HEK293 (cell line): ENCODE results near the gene MAGEA9B.

Experiments
- CTCF ChIA-PET: fragments of 350-600 bp; formaldehyde crosslinking; extraction: SDS; loops from one replicate; lab custom pipeline; 2021; ENCODE audit warnings: antibody characterized with exemption; lab: Yijun Ruan, JAX
- POLR2A ChIA-PET: fragments of 300-600 bp; formaldehyde crosslinking; extraction: SDS; loops from one replicate; lab custom pipeline; 2020; ENCODE audit warnings: antibody characterized with exemption, inconsistent platforms; lab: Yijun Ruan, JAX
- H3K27ac ChIP-seq: fragments of 200-500 bp; sonication (Bioruptor generic); 2 replicates; pipeline ENCODE4 v1.5.1; 2014; ENCODE audit warnings: low read depth, low read length, control low read depth, inconsistent platforms; ENCODE audit errors: extremely low read depth
- H3K36me3 ChIP-seq, 2 experiments: fragments of 200-500 bp in 1 of 2; sonication (Bioruptor generic) in 1 of 2; 1 replicate in 1 of 2; 2 replicates in 1 of 2; pipeline ENCODE4 v1.5.1; 2014 to 2017; ENCODE audit warnings: inconsistent platforms in 2 of 2, low read length in 2 of 2; ENCODE audit not compliant: control insufficient read depth in 2 of 2, insufficient read depth in 1 of 2
- H3K4me1 ChIP-seq: fragments of 200-500 bp; sonication (Bioruptor generic); 2 replicates; pipeline ENCODE4 v1.5.1; 2014; ENCODE audit warnings: mild to moderate bottlenecking, low read length, inconsistent platforms; ENCODE audit not compliant: control insufficient read depth, insufficient read depth
- H3K4me3 ChIP-seq: 2 replicates; pipeline ENCODE4 v1.5.1; 2011; ENCODE audit warnings: low read depth, mild to moderate bottlenecking, control low read depth, low read length, moderate library complexity
- H3K9me3 ChIP-seq: fragments of 200-500 bp; sonication (Bioruptor generic); 2 replicates; pipeline ENCODE4 v1.5.1; 2014; ENCODE audit warnings: low read depth, low read length, inconsistent platforms; ENCODE audit not compliant: control insufficient read depth, insufficient read depth
- KLF1 ChIP-seq: fragments of 450-650 bp; formaldehyde crosslinking; IDR thresholded peaks from 2 replicates; pipeline ENCODE4 v1.5.1; 2016; ENCODE audit warnings: missing biosample characterization, missing genetic modification characterization
- KLF9 ChIP-seq: fragments of 450-650 bp; formaldehyde crosslinking; IDR thresholded peaks from 2 replicates; pipeline ENCODE4 v1.5.1; 2016; ENCODE audit warnings: missing biosample characterization, missing genetic modification characterization, low read depth
- OSR2 ChIP-seq: fragments of 450-650 bp; formaldehyde crosslinking; IDR thresholded peaks from 2 replicates; pipeline ENCODE4 v1.5.1; 2016; ENCODE audit warnings: missing biosample characterization, missing genetic modification characterization
- ZBTB10 ChIP-seq: fragments of 450-650 bp; formaldehyde crosslinking; IDR thresholded peaks from 2 replicates; pipeline ENCODE4 v1.5.1; 2016; ENCODE audit warnings: missing biosample characterization, missing genetic modification characterization
- ZFP3 ChIP-seq: fragments of 450-650 bp; formaldehyde crosslinking; IDR thresholded peaks from 2 replicates; pipeline ENCODE4 v1.5.1; 2016; ENCODE audit warnings: low read depth, missing biosample characterization, missing genetic modification characterization
- ZIC2 ChIP-seq: fragments of 450-650 bp; formaldehyde crosslinking; IDR thresholded peaks from 2 replicates; pipeline ENCODE4 v1.5.1; 2016; ENCODE audit warnings: missing biosample characterization, missing genetic modification characterization
- ZNF10 ChIP-seq: fragments of 450-650 bp; formaldehyde crosslinking; IDR thresholded peaks from 2 replicates; pipeline ENCODE4 v1.5.1; 2017; ENCODE audit warnings: missing biosample characterization, missing genetic modification characterization
- ZNF121 ChIP-seq: fragments of 450-650 bp; formaldehyde crosslinking; IDR thresholded peaks from 2 replicates; pipeline ENCODE4 v1.5.1; 2016; ENCODE audit warnings: missing biosample characterization, missing genetic modification characterization
- ZNF148 ChIP-seq: fragments of 450-650 bp; formaldehyde crosslinking; IDR thresholded peaks from 2 replicates; pipeline ENCODE4 v1.5.0; 2017; ENCODE audit warnings: missing biosample characterization, missing genetic modification characterization, borderline replicate concordance
- ZNF19 ChIP-seq: fragments of 450-650 bp; formaldehyde crosslinking; IDR thresholded peaks from 2 replicates; pipeline ENCODE4; 2016; ENCODE audit warnings: missing biosample characterization, missing genetic modification characterization, low read depth
- ZNF211 ChIP-seq: fragments of 450-650 bp; formaldehyde crosslinking; IDR thresholded peaks from 2 replicates; pipeline ENCODE4 v1.5.1; 2016; ENCODE audit warnings: low read depth, missing biosample characterization, missing genetic modification characterization
- ZNF214 ChIP-seq: fragments of 450-650 bp; formaldehyde crosslinking; IDR thresholded peaks from 2 replicates; pipeline ENCODE4 v1.5.1; 2017; ENCODE audit warnings: missing biosample characterization, mild to moderate bottlenecking, missing genetic modification characterization, borderline replicate concordance
- ZNF223 ChIP-seq: fragments of 450-650 bp; formaldehyde crosslinking; IDR thresholded peaks from 2 replicates; pipeline ENCODE4 v1.5.1; 2016; ENCODE audit warnings: missing biosample characterization, missing genetic modification characterization
- ZNF292 ChIP-seq: fragments of 450-650 bp; formaldehyde crosslinking; IDR thresholded peaks from 2 replicates; pipeline ENCODE4 v1.5.1; 2016; ENCODE audit warnings: low read depth, missing biosample characterization, missing genetic modification characterization, borderline replicate concordance
- ZNF324 ChIP-seq: fragments of 450-650 bp; formaldehyde crosslinking; IDR thresholded peaks from 2 replicates; pipeline ENCODE4 v1.5.1; 2016; ENCODE audit warnings: missing biosample characterization, missing genetic modification characterization
- ZNF341 ChIP-seq: fragments of 450-650 bp; formaldehyde crosslinking; IDR thresholded peaks from 2 replicates; pipeline ENCODE4; 2016; ENCODE audit warnings: low read depth, missing biosample characterization, missing genetic modification characterization
- ZNF398 ChIP-seq: fragments of 450-650 bp; formaldehyde crosslinking; IDR thresholded peaks from 2 replicates; pipeline ENCODE4 v1.5.1; 2017; ENCODE audit warnings: missing biosample characterization, missing genetic modification characterization
- ZNF426 ChIP-seq: fragments of 450-650 bp; formaldehyde crosslinking; IDR thresholded peaks from 2 replicates; pipeline ENCODE4 v1.5.1; 2017; ENCODE audit warnings: missing biosample characterization, missing genetic modification characterization, mild to moderate bottlenecking, inconsistent platforms, moderate library complexity
- ZNF555 ChIP-seq: fragments of 450-650 bp; formaldehyde crosslinking; conservative IDR thresholded peaks from 2 replicates; pipeline ENCODE4 v1.5.1; 2017; ENCODE audit warnings: missing biosample characterization, mild to moderate bottlenecking, missing genetic modification characterization, inconsistent platforms
- ZNF600 ChIP-seq: fragments of 450-650 bp; formaldehyde crosslinking; IDR thresholded peaks from 2 replicates; pipeline ENCODE4 v1.5.1; 2016; ENCODE audit warnings: missing biosample characterization, missing genetic modification characterization
- ZNF670 ChIP-seq: fragments of 450-650 bp; formaldehyde crosslinking; IDR thresholded peaks from 2 replicates; pipeline ENCODE4 v1.5.1; 2016; ENCODE audit warnings: missing biosample characterization, missing genetic modification characterization, low read depth
- ZNF792 ChIP-seq: fragments of 450-650 bp; formaldehyde crosslinking; IDR thresholded peaks from 2 replicates; pipeline ENCODE4 v1.5.1; 2016; ENCODE audit warnings: missing biosample characterization, missing genetic modification characterization
- ZSCAN30 ChIP-seq: fragments of 450-650 bp; IDR thresholded peaks from 2 replicates; pipeline ENCODE4 v1.5.1; 2018; ENCODE audit warnings: missing biosample characterization, mild to moderate bottlenecking, missing genetic modification characterization, moderate library complexity

MAGEA9B gene

GRCh38 chrX:149540131-149540620 is 47.1 kb downstream of the MAGEA9B start (continued):
- TF ChIP-seq ZNF148 (tag by site-specific recombination) (no peak), ZIC2 (tag by site-specific recombination) (peak; percentile 48), ZFP3 (tag by site-specific recombination) (no peak), ZNF292 (tag by site-specific recombination) (no peak)

- no peaks in the 10 kb centered on the region for H3K4me1 ChIP-seq
- H3K9me3 ChIP-seq, result no peaks in the 10 kb centered on the region
- H3K36me3 ChIP-seq, result peaks cover 0 to 8% of the 10 kb centered on the region in 2 experiments; a peak in 1 of 3 replicates
- POLR2A ChIA-PET, result interaction anchor here (0.5 to 3.2 kb wide), 10 partner anchors 14 to 1029 kb away, joined by 3 to 51 read pairs (median 3); partner anchors contain the start of genes EOLA2, IDS and MTM1
- H3K4me3 ChIP-seq, result peak overlapping the region; percentile 44
- peak overlapping the region; percentile 43; the same call in 1 of the 2 replicates for H3K27ac ChIP-seq
- CTCF ChIA-PET, result interaction anchor here (0.5 to 2.0 kb wide), 4 partner anchors 11 to 1494 kb away, joined by 3 to 12 read pairs (median 4); no protein-coding TSS in a partner anchor
- TF ChIP-seq ZNF670 (tag by site-specific recombination) (no peak), ZNF223 (tag by site-specific recombination) (no peak), ZNF398 (peak; percentile 57), ZNF341 (tag by site-specific recombination) (peak; percentile 98), ZNF426 (tag by site-specific recombination) (no peak), KLF9 (tag by site-specific recombination) (peak; percentile 68), ZNF19 (tag by site-specific recombination) (no peak), ZNF324 (tag by site-specific recombination) (no peak), OSR2 (tag by site-specific recombination) (peak; percentile 72; the same call in 1 of the 2 replicates), ZNF211 (no peak), ZNF600 (tag by site-specific recombination) (no peak), ZNF555 (tag by site-specific recombination) (no peak), ZNF10 (no peak), ZNF121 (tag by site-specific recombination) (no peak), ZNF792 (tag by site-specific recombination) (no peak), ZBTB10 (no peak), KLF1 (tag by site-specific recombination) (peak; percentile 91), ZSCAN30 (no peak), ZNF214 (tag by site-specific recombination) (no peak)
Observed at GRCh38 chrX:149539283-149540130, 47.8 kb downstream of the MAGEA9B start.
